H1 (cell line): ENCODE data around the gene RPL36A. TPM values are rescaled to one million over a fixed set of nuclear protein-coding genes. Genes with fewer than 3 reads are reported as not detected.

Experiments used
- CTCF ChIA-PET: fragments of 300-600 bp; sonication (Branson Sonifier 250); formaldehyde crosslinking; loops from one replicate; lab custom pipeline; 2021; ENCODE audit not compliant: partially characterized antibody; lab: Charles Lee
- POLR2A ChIA-PET: fragments of 300-600 bp; sonication (Branson Sonifier 250); formaldehyde crosslinking; loops from one replicate; lab custom pipeline; 2021; ENCODE audit warnings: inconsistent platforms; ENCODE audit not compliant: partially characterized antibody; lab: Charles Lee
- DNase-seq, 2 experiments: peaks; one replicate each; pipeline versions ENCODE4 v3.0.0 to v3.0.0-alpha.2; 2010 to 2022; ENCODE audit warnings: low spot score in 2 of 2, low read depth in 1 of 2, mixed read lengths in 1 of 2
- FAIRE-seq: peaks from 2 replicates; lab custom pipeline; 2011; peaks lifted over from hg19 to GRCh38; lab: Jason Lieb, UNC
- H2AFZ ChIP-seq: 2 replicates; pipeline ENCODE4 v1.8.1; 2012; ENCODE audit warnings: low read length, inconsistent platforms
- H2AK5ac ChIP-seq: 2 replicates; pipeline ENCODE4 v1.6.1; 2013; ENCODE audit warnings: low read depth, low read length
- H2BK120ac ChIP-seq: replicated peaks from 2 replicates; pipeline ENCODE3; 2013; ENCODE audit warnings: low read depth, low read length, inconsistent platforms
- H2BK12ac ChIP-seq: 2 replicates; pipeline ENCODE4 v1.6.1; 2013; ENCODE audit warnings: low read depth, low read length
- H2BK15ac ChIP-seq: 2 replicates; pipeline ENCODE4 v1.6.1; 2013; ENCODE audit warnings: low read length
- H2BK20ac ChIP-seq: 2 replicates; pipeline ENCODE4 v1.6.1; 2013; ENCODE audit warnings: low read length
- H2BK5ac ChIP-seq: 2 replicates; pipeline ENCODE4 v1.6.1; 2013; ENCODE audit warnings: low read depth, low read length
- H3K14ac ChIP-seq: 2 replicates; pipeline ENCODE4 v1.6.1; 2013; ENCODE audit warnings: inconsistent platforms; ENCODE audit not compliant: insufficient read length
- H3K18ac ChIP-seq: 2 replicates; pipeline ENCODE4 v1.6.1; 2013; ENCODE audit warnings: low read length; ENCODE audit errors: extremely low read depth
- H3K23ac ChIP-seq: 2 replicates; pipeline ENCODE4 v1.6.1; 2013; ENCODE audit warnings: inconsistent platforms; ENCODE audit not compliant: insufficient read length
- H3K23me2 ChIP-seq: 2 replicates; pipeline ENCODE4 v1.6.1; 2013; ENCODE audit warnings: low read depth, low read length
- H3K27ac ChIP-seq: 2 replicates; pipeline ENCODE4 v1.6.1; 2011; ENCODE audit warnings: low read depth, low read length, inconsistent platforms
- H3K27me3 ChIP-seq, 4 experiments: replicated peaks in 1 of 4; 1 replicate in 1 of 4; 2 replicates in 3 of 4; pipeline versions ENCODE4 v1.6.1 to v1.8.1; 2011 to 2013; ENCODE audit warnings: low read length in 3 of 4, mild to moderate bottlenecking in 3 of 4, inconsistent platforms in 2 of 4, mixed read lengths in 2 of 4, moderate library complexity in 1 of 4; ENCODE audit not compliant: control insufficient read depth in 3 of 4, insufficient read depth in 3 of 4; ENCODE audit errors: extremely low read depth in 1 of 4
- H3K36me3 ChIP-seq, 4 experiments: 2 replicates each; pipeline versions ENCODE4 v1.6.1 to v1.8.1; 2011 to 2013; ENCODE audit warnings: mild to moderate bottlenecking in 4 of 4, low read length in 3 of 4, moderate library complexity in 2 of 4, control low read depth in 1 of 4, inconsistent platforms in 1 of 4; ENCODE audit not compliant: insufficient read depth in 4 of 4, control insufficient read depth in 2 of 4
- H3K4ac ChIP-seq: replicated peaks from 2 replicates; pipeline ENCODE3; 2013; ENCODE audit warnings: low read length, low read depth, mixed read lengths, inconsistent platforms; ENCODE audit not compliant: insufficient read length
- H3K4me1 ChIP-seq, 4 experiments: replicated peaks in 1 of 4; 1 replicate in 1 of 4; 2 replicates in 3 of 4; pipeline versions ENCODE4 v1.6.1 to v1.8.1; 2011 to 2013; ENCODE audit warnings: low read length in 3 of 4, inconsistent platforms in 2 of 4, mixed read lengths in 1 of 4; ENCODE audit not compliant: insufficient read depth in 4 of 4, control insufficient read depth in 3 of 4
- H3K4me2 ChIP-seq, 2 experiments: 2 replicates each; pipeline versions ENCODE4 v1.6.1 to v1.8.1; 2011 to 2013; ENCODE audit warnings: low read depth in 2 of 2, low read length in 2 of 2, control low read depth in 1 of 2, inconsistent platforms in 1 of 2, mild to moderate bottlenecking in 1 of 2; ENCODE audit not compliant: insufficient read depth in 1 of 2
- H3K4me3 ChIP-seq, 4 experiments: fragments of 200-600, 300-600 bp in 1 of 4; sonication (generic), shearing (Covaris generic), sonication (Bioruptor Twin) in 1 of 4; 2 replicates each; pipeline versions ENCODE4 v1.5.1 to v1.8.1; 2011 to 2016; ENCODE audit warnings: low read length in 4 of 4, low read depth in 3 of 4, control low read depth in 2 of 4, inconsistent platforms in 2 of 4, mild to moderate bottlenecking in 2 of 4, mixed read lengths in 1 of 4, moderate library complexity in 1 of 4; ENCODE audit not compliant: insufficient read depth in 2 of 4; ENCODE audit errors: extremely low read depth in 1 of 4
- H3K56ac ChIP-seq: replicated peaks from 2 replicates; pipeline ENCODE3; 2013; ENCODE audit warnings: low read depth, mild to moderate bottlenecking, mixed read lengths, low read length, inconsistent platforms; ENCODE audit not compliant: insufficient read length
- H3K79me1 ChIP-seq: 2 replicates; pipeline ENCODE4 v1.6.1; 2013; ENCODE audit warnings: low read depth, low read length, control low read depth
- H3K79me2 ChIP-seq, 2 experiments: 2 replicates each; pipeline versions ENCODE4 v1.6.1 to v1.8.1; 2012 to 2013; ENCODE audit warnings: low read length in 2 of 2, mild to moderate bottlenecking in 2 of 2, inconsistent platforms in 1 of 2; ENCODE audit not compliant: insufficient read depth in 2 of 2, control insufficient read depth in 1 of 2
- H3K9ac ChIP-seq, 4 experiments: replicated peaks in 1 of 4; 1 replicate in 1 of 4; 2 replicates in 3 of 4; pipeline versions ENCODE4 v1.6.1 to v1.8.1; 2011 to 2013; ENCODE audit warnings: low read depth in 3 of 4, low read length in 3 of 4, control low read depth in 2 of 4, mild to moderate bottlenecking in 2 of 4, moderate library complexity in 2 of 4, inconsistent platforms in 1 of 4; ENCODE audit errors: extremely low read depth in 1 of 4
- H3K9me3 ChIP-seq, 2 experiments: 2 replicates each; pipeline versions ENCODE4 v1.6.1 to v1.8.1; 2012 to 2013; ENCODE audit warnings: mild to moderate bottlenecking in 2 of 2, moderate library complexity in 2 of 2, control low read depth in 1 of 2, inconsistent platforms in 1 of 2, low read depth in 1 of 2, low read length in 1 of 2, mixed read lengths in 1 of 2; ENCODE audit not compliant: insufficient read depth in 2 of 2
- H4K20me1 ChIP-seq, 2 experiments: replicated peaks in 1 of 2; 2 replicates each; pipeline versions ENCODE3 to v1.8.1; 2011 to 2013; ENCODE audit warnings: inconsistent platforms in 2 of 2, low read length in 2 of 2, mild to moderate bottlenecking in 1 of 2; ENCODE audit not compliant: insufficient read depth in 2 of 2, control insufficient read depth in 1 of 2
- H4K5ac ChIP-seq: 2 replicates; pipeline ENCODE4 v1.6.1; 2013; ENCODE audit warnings: low read length, low read depth, mixed read lengths, inconsistent platforms; ENCODE audit not compliant: insufficient read length
- H4K8ac ChIP-seq: 2 replicates; pipeline ENCODE4 v1.8.0; 2013; ENCODE audit warnings: mild to moderate bottlenecking, moderate library complexity, low read length, inconsistent platforms; ENCODE audit not compliant: insufficient read depth; ENCODE audit errors: extremely low read depth
- H4K91ac ChIP-seq: replicated peaks from 2 replicates; pipeline ENCODE3; 2013; ENCODE audit warnings: low read length, mixed read lengths, inconsistent platforms; ENCODE audit not compliant: insufficient read length
- CBX5 ChIP-seq: fragments of 300-800, 300-1000 bp; sonication (generic); IDR thresholded peaks from 2 replicates; pipeline ENCODE4 v1.7.1; 2016; ENCODE audit warnings: antibody characterized with exemption, low read length, low read depth
- GABPA ChIP-seq: IDR thresholded peaks from 2 replicates; pipeline ENCODE4 v1.6.1; 2011; ENCODE audit warnings: mild to moderate bottlenecking, low read length, moderate library complexity, borderline replicate concordance; ENCODE audit not compliant: insufficient read depth
- RAD21 ChIP-seq, 2 experiments: IDR thresholded peaks in 1 of 2; conservative IDR thresholded peaks in 1 of 2; 2 replicates each; pipeline ENCODE4 v1.6.1; 2011; ENCODE audit warnings: low read depth in 2 of 2, low read length in 2 of 2, improper control_type of control experiment in 1 of 2, inconsistent platforms in 1 of 2, mild to moderate bottlenecking in 1 of 2, moderate library complexity in 1 of 2
- RXRA ChIP-seq: IDR thresholded peaks from 2 replicates; pipeline ENCODE4 v1.6.1; 2011; ENCODE audit warnings: low read depth, mild to moderate bottlenecking, low read length, moderate library complexity; ENCODE audit not compliant: insufficient read depth
- SP2 ChIP-seq: IDR thresholded peaks from 2 replicates; pipeline ENCODE4 v1.6.1; 2012; ENCODE audit warnings: mild to moderate bottlenecking, low read length, inconsistent platforms
- TAF1 ChIP-seq: IDR thresholded peaks from 2 replicates; pipeline ENCODE4 v1.6.1; 2011; ENCODE audit warnings: mild to moderate bottlenecking, low read depth, low read length
- TCF12 ChIP-seq: IDR thresholded peaks from 2 replicates; pipeline ENCODE4 v1.6.1; 2011; ENCODE audit warnings: low read depth, mild to moderate bottlenecking, low read length
- YY1 ChIP-seq: IDR thresholded peaks from 2 replicates; pipeline ENCODE4 v1.6.1; 2011; ENCODE audit warnings: low read depth, mild to moderate bottlenecking, low read length
- WGBS, 2 experiments: shearing (Covaris generic) in 1 of 2; methylation state at CpG; one replicate each; pipeline versions ENCODE4 v1.1.6 to v1.1.7; 2013 to 2015; ENCODE audit warnings: low lambda C conversion rate in 2 of 2, mixed read lengths in 2 of 2, inconsistent platforms in 1 of 2, low coverage in 1 of 2, missing lambda C conversion rate in 1 of 2; ENCODE audit not compliant: insufficient replicate concordance in 2 of 2, insufficient coverage in 1 of 2, insufficient read length in 1 of 2; ENCODE audit errors: extremely low coverage in 1 of 2, missing lambda C conversion rate in 1 of 2; 5-methylcytosine and 5-hydroxymethylcytosine counted together
- polyA plus RNA-seq, 7 experiments: library from polyadenylated mRNA; depleted of rRNA in 3 of 7; stranded (reverse) in 5 of 7; unstranded in 2 of 7; fragments of >200 nt in 5 of 7; fragments of 200-250 nt in 2 of 7; gene quantifications; 1 replicate in 5 of 7; 2 replicates in 1 of 7; 4 replicates in 1 of 7; pipeline versions ENCODE4 v1.2.1 to v1.2.3, GENCODE V29; 2011 to 2013; ENCODE audit warnings: missing spikeins in 2 of 7, mixed read lengths in 2 of 7
- total RNA-seq: library from RNA; stranded (reverse); fragmentation: NEBNext Ultra II Directional; extraction: Animal tissue kit (Norgen Biotek cat#: 25700); gene quantifications from 2 replicates; pipeline ENCODE4 v1.2.1, GENCODE V29; 2021

Gene RPL36A
- total and polyA plus RNA-seq, 2 of the 8 experiments (the other 6 are each of a cell fraction or from before 2014, with no cell fraction given), result 271 to 1,587 TPM

- Histone ChIP-seq H3K4me3 (0 out of 8 replicates have a peak overlapping the region, but pooled peaks of 1 of the 4 experiments have one; percentile 64), H3K9ac (no peak overlapping the region), H3K23me2 (peaks cover 3% of the 10 kb centered on the region; the same call in 1 of the 2 replicates), H3K23ac (no peak overlapping the region), H3K4me2 (no peak overlapping the region; a peak in 1 of 4 replicates), H3K79me1 (no peaks in the 10 kb centered on the region), H4K5ac (no peak overlapping the region), H3K4ac (no peak overlapping the region), H3K18ac (no peak overlapping the region), H3K27me3 (no peaks in the 10 kb centered on the region), H3K4me1 (peaks cover 0 to 3% (median 1%) of the 10 kb centered on the region in 4 experiments; a peak in 3 of 7 replicates), H4K91ac (no peak overlapping the region), H3K79me2 (no peaks in the 10 kb centered on the region), H4K8ac (no peak overlapping the region), H3K56ac (no peak overlapping the region), H2BK20ac (no peak overlapping the region), H2BK120ac (no peak overlapping the region), H3K27ac (no peak overlapping the region), H2BK15ac (no peak overlapping the region), H2BK12ac (no peak overlapping the region), H3K9me3 (no peaks in the 10 kb centered on the region), H2AFZ (no peak overlapping the region), H2AK5ac (no peak overlapping the region), H3K36me3 (peaks cover 0 to 3% (median 0%) of the 10 kb centered on the region in 4 experiments; a peak in 1 of 8 replicates), H3K14ac (no peak overlapping the region), H4K20me1 (no peaks in the 10 kb centered on the region), H2BK5ac (no peak overlapping the region)
- DNase-seq (no peak), FAIRE-seq (no peak)
- ChIA-PET CTCF (interaction anchor here (1.3 kb wide), 1 partner anchor 130 kb away, joined by 4 read pairs; no protein-coding TSS in a partner anchor), POLR2A (interaction anchor here (0.8 to 5.4 kb wide), 2 partner anchors 29 to 76 kb away, joined by 3 to 36 read pairs; partner anchors contain the start of gene RPL36A)
- TF ChIP-seq GABPA (no peak), RAD21 (IDR thresholded peaks at IDR 0.05 in 1 of 2, conservative IDR thresholded peaks at IDR 0.05 in 1 of 2; ENCODE audit: low read depth in 2 of 2, low read length in 2 of 2) (no peak), RXRA (no peak), YY1 (no peak), TCF12 (no peak), SP2 (no peak), CBX5 (no peak), TAF1 (no peak)
- WGBS, 2 experiments, result 88% methylated on average over 2 of the region's 2 CpGs; no CpG with 5 or more reads in 1 of the 2 experiments
Observed at GRCh38 chrX:101419489-101419888, 28.7 kb downstream of the RPL36A start.
